Liver (tissue), 3 donors: ENCODE results near the gene SRRM2.

Experiments
- ATF3 ChIP-seq: IDR thresholded peaks from 2 replicates; pipeline ENCODE4 v1.6.1; 2016; ENCODE audit warnings: antibody characterized with exemption
- GABPA ChIP-seq, 2 donors: IDR thresholded peaks in 1 of 2; conservative IDR thresholded peaks in 1 of 2; 2 replicates each; pipeline ENCODE4 v1.6.1; 2016; ENCODE audit warnings: antibody characterized with exemption in 2 of 2, mild to moderate bottlenecking in 1 of 2, moderate library complexity in 1 of 2
- HNF4G ChIP-seq: IDR thresholded peaks from 2 replicates; pipeline ENCODE4 v1.6.1; 2016; ENCODE audit warnings: antibody characterized with exemption
- JUND ChIP-seq, 2 donors: IDR thresholded peaks; 2 replicates each; pipeline ENCODE4 v1.6.1; 2016; ENCODE audit warnings: antibody characterized with exemption in 2 of 2
- MAX ChIP-seq: IDR thresholded peaks from 2 replicates; pipeline ENCODE4 v1.6.1; 2016; ENCODE audit warnings: antibody characterized with exemption
- NR2F2 ChIP-seq: IDR thresholded peaks from 2 replicates; pipeline ENCODE4 v1.6.1; 2016; ENCODE audit warnings: antibody characterized with exemption
- RAD21 ChIP-seq, 2 donors: IDR thresholded peaks; 2 replicates each; pipeline ENCODE4 v1.6.1; 2016; ENCODE audit warnings: antibody characterized with exemption in 2 of 2, mild to moderate bottlenecking in 2 of 2
- SP1 ChIP-seq: IDR thresholded peaks from 2 replicates; pipeline ENCODE4 v1.6.1; 2018; ENCODE audit warnings: antibody characterized with exemption, mild to moderate bottlenecking
- TAF1 ChIP-seq: conservative IDR thresholded peaks from 2 replicates; pipeline ENCODE4 v1.6.1; 2016; ENCODE audit warnings: antibody characterized with exemption, mild to moderate bottlenecking
- YY1 ChIP-seq: IDR thresholded peaks from 2 replicates; pipeline ENCODE4 v1.6.1; 2016; ENCODE audit warnings: antibody characterized with exemption, mild to moderate bottlenecking
- TF ChIP-seq, protein P1 (sequence below): fragments of 150-350 bp; IDR thresholded peaks from 2 replicates; pipeline ENCODE4 v1.5.1; 2017; ENCODE audit warnings: improper control_type of control experiment, low read depth, low read length; ENCODE audit not compliant: missing input control
- TF ChIP-seq, protein P2 (sequence below): IDR thresholded peaks from 2 replicates; pipeline ENCODE4 v1.6.1; 2016; ENCODE audit warnings: antibody characterized with exemption
- donor health status: healthy.
- donor health status: healthy.

DNA sequence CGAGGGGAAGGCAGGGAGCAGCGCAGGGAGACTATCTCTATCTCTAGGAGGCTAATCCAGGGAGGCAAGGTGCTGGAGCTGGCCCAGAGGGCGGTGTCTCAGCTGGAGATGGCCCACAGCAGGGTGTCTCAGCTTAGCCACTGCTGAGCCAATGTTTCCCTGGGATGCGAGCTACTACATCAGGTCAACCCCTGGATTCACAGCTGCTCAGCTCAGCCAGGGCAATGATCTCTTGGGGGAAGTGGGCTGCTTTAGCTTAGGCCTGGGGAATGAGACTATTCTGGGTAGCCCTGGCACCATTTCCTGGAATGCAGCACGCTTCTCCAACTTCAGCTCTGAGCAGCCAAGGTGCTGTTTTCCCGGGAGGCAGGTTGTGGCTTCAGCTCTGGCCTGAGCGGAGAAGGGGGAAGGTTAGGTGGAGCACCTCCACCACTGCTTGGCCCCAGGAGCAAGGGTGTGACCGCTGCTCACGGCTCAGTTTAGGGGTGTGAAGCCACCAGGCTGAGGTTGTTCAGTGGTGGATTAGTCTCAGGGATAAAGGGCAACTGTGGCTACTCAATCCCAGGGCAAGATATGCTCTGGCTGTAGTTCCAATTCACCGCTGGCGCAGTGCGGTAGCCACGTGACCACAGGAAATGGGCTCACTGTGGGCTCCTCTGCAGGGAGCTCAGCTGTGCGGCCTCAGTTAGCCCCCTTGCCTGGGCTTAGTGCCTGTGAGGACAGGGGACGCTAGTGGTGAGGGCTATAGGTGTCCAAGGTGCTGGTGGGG, 59.4 kb downstream of the SRRM2 start:
- TF ChIP-seq MAX: no peak
- TF ChIP-seq, protein P1, sequence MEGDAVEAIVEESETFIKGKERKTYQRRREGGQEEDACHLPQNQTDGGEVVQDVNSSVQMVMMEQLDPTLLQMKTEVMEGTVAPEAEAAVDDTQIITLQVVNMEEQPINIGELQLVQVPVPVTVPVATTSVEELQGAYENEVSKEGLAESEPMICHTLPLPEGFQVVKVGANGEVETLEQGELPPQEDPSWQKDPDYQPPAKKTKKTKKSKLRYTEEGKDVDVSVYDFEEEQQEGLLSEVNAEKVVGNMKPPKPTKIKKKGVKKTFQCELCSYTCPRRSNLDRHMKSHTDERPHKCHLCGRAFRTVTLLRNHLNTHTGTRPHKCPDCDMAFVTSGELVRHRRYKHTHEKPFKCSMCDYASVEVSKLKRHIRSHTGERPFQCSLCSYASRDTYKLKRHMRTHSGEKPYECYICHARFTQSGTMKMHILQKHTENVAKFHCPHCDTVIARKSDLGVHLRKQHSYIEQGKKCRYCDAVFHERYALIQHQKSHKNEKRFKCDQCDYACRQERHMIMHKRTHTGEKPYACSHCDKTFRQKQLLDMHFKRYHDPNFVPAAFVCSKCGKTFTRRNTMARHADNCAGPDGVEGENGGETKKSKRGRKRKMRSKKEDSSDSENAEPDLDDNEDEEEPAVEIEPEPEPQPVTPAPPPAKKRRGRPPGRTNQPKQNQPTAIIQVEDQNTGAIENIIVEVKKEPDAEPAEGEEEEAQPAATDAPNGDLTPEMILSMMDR: no peak
- no peak for TF ChIP-seq JUND (IDR thresholded peaks at IDR 0.05)
- no peak for TF ChIP-seq SP1
- no peak for TF ChIP-seq ATF3
- no peak for TF ChIP-seq YY1
- no peak for TF ChIP-seq TAF1
- no peak for TF ChIP-seq HNF4G
- TF ChIP-seq RAD21 (IDR thresholded peaks at IDR 0.05): no peak
- TF ChIP-seq, protein P2, sequence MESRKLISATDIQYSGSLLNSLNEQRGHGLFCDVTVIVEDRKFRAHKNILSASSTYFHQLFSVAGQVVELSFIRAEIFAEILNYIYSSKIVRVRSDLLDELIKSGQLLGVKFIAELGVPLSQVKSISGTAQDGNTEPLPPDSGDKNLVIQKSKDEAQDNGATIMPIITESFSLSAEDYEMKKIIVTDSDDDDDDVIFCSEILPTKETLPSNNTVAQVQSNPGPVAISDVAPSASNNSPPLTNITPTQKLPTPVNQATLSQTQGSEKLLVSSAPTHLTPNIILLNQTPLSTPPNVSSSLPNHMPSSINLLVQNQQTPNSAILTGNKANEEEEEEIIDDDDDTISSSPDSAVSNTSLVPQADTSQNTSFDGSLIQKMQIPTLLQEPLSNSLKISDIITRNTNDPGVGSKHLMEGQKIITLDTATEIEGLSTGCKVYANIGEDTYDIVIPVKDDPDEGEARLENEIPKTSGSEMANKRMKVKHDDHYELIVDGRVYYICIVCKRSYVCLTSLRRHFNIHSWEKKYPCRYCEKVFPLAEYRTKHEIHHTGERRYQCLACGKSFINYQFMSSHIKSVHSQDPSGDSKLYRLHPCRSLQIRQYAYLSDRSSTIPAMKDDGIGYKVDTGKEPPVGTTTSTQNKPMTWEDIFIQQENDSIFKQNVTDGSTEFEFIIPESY: no peak
- TF ChIP-seq GABPA (IDR thresholded peaks at IDR 0.05 in 1 of 2, conservative IDR thresholded peaks at IDR 0.05 in 1 of 2): no peak
- no peak for TF ChIP-seq NR2F2
